Stimulated activated CD4-positive, alpha-beta T cell treated with anti-CD3 and anti-CD28 coated beads, Interleukin-12 subunit alpha, Interleukin-12 subunit beta, amount 100 ng/mL, for 48 hours (primary cell): ENCODE measurements around the gene INSIG2.

ENCODE experiments used
- DNase-seq, 3 donors: peaks; one replicate each; pipeline ENCODE4 v3.0.0-alpha.2; 2020; ENCODE audit warnings: low read depth in 2 of 3, low spot score in 1 of 3

Gene INSIG2

DNA sequence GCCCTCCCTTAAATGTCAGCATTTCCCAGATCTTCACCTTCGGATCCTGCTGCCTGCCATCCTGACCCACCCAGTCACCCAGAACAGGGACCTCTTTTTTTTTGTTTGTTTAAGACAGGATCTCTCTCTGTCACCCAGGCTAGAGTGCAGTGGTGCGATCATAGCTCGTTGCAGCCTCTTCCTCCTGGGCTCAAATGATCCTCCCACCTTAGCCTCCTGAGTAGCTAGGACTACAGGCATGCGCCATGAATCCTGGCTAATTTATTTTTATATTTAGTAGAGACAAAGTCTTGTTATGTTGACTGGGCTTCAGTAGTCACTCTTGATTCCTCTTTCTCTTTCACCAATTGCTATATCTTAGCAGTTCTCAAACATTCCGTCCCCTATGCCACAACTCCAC lies 39.0 kb downstream of the INSIG2 start:
- DNase-seq, result no peak

DNA sequence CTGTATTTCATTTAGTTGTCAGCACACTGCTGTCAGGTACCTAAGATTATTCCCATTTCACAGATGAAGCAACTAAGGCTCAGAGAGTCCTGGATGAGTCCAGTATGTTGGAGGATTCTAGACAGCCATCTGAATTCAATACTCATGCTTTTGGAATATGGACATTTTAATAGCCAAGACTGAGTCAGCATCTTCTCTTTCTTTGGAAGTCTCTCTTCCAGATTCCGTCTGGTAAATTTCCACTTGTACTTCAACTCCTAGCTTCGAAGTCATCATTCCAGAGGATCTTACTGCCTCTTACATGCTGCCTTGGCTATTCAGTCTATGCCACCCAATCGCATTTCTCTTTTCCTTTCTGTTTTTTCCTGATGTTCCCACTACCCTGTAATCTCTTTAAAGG lies 40.6 kb downstream of the INSIG2 start:
- DNase-seq, result no peak

DNA sequence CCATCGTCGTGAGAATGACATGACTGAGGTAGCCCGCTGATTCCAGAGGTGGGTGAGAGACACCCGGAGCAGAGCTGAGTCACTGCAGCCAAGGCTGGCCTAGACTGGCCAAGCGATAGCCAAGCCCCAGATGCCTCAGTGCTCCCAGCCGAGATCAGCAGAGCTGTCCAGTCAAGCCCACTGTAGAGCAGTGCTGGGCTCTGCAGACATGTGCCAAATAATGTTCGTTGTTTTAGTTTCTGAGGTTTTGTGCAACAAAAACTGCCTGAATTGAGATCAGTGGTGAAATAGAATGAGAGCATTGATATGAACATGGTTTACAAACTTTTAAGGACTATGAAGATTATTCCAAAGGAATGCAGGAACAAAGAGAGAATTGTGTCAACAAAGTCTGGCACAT lies 42.1 kb downstream of the INSIG2 start:
- no peak for DNase-seq

DNA sequence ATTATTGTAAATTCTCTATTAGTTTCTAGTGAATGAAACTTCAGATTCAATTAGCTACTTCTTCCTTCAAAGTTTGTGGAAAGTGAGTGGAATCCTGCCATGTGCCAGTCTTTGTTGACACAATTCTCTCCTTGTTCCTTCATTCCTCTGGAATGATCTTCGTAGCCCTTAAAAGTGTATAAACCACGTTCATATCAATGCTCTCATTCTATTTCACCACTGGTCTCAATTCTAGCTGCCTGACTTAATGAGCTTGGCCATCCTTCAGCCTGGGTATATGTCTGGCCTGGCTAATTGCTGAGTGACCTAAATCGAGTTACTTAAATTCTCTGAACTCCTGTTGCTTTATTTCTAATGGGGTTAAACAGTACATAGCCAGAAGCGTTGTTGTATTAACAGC lies 43.5 kb downstream of the INSIG2 start:
- no peak for DNase-seq

DNA sequence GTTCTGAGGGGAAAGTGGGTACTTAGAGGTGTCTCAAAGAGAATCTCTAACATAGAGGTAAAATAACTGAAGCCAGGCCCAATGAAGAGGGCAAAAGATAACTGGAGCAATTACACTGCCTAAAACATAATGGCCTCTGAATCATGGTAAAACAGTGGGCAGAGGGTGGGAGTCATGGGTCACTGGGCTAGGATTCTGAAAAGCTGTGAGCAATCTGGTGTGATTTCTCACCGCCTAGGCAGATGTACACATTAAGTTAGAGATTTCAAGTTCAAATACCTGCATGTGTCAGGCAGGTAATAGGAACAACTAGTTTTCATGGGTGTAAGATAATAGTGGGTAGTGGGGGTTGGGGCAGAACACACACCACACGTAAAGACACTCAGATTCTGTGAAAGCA lies 45.6 kb downstream of the INSIG2 start:
- DNase-seq, result no peak

DNA sequence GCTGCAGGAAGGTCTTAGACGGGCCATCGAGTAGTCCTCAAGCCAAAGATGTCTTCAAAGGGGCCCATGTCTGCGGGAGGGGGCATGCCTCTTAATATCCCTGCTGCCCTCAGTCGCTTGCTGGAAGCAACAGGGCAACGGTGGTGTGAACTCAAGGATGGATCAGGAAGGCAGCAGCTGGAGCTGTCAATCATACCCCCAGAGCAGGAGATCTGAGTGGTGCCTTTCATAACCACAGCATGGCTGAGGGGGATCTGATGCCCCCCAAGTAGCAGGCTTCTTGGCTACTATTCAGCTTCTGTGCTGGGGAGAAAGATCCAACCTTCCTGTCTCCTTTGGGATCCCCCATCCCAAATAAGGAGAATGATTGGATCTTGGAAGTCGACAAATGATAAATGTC lies 46.4 kb downstream of the INSIG2 start:
- DNase-seq, result no peak

DNA sequence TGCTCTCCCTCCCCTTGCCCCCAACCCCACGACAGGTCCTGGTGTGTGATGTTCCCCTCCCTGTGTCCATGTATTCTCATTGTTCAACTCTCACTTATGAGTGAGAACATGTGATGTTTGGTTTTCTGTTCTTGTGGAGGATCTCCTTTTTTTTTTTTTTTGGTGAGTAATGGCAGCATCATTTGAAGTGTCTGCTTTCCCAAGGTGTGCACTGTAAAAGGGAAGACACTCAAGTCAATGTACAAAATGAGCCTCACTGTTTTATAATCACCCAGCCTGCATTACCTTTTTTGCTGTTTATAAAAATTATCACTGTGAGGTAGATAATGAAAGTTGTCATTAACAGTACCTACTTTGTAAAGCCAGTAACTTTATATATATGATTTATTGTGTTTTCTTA lies 56.9 kb downstream of the INSIG2 start:
- DNase-seq, result no peak

DNA sequence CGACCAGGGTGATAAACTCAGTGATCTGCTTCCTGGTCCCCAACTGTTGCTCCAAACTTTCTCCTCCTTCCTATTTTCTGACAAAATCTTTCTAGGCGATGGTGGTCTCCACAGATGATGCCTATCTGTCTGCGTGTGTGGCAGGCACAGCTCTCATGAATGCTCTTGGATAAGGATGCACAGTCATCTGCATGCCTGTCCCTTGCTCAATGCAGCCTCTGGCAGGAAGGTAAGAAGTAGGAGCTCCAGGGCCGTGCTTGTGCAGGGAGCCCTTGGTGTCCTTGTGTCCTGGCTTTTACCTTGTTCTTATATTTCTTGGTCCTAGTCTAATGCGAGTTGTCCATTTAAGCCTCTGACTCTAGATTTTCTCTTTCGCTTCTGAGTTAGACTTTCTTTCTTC lies 57.5 kb downstream of the INSIG2 start:
- no peak for DNase-seq

DNA sequence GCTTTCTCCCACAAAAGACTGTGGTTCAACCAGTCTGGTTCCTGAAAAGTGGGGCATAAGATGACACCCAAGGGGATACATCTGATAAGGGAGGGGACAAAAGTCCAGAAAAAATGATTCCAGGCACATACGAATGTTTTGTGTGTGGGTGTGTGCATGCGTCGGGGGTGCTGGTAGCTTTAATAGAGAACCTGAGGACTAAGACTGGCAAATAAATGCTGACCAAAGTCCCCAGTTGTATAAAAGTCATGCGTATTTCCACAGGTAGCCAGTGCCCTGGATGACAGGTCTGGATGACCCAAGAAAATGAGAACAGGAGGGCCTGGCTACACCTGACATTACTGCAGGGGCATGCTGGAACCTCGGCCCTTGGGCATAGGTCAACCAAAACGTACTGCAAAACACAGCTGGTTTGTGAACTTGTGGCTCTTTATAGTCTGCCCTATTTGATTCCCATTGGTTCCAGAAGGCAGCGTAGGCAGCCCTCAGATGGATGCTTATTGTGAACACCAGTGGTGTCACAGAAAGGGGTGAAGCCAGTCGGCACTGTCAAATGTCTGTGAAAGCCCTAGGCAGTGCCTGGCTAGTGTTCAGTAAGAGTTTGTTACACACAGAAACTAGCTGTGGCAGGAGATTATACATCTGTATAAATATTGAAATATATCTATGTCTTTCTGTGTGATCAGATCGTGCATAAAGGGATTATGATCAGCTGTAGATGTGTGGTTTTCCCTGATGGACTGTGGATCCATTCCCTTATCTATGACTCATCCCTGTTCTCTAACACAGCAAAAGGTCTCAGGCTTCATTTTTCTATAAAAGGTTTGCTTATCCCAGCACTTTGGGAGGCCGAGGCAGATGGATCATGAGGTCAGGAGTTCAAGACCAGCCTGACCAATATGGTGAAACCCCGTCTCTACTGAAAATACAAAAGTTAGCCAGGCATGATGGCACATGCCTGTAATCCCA lies 58.3 kb downstream of the INSIG2 start:
- no peak for DNase-seq

DNA sequence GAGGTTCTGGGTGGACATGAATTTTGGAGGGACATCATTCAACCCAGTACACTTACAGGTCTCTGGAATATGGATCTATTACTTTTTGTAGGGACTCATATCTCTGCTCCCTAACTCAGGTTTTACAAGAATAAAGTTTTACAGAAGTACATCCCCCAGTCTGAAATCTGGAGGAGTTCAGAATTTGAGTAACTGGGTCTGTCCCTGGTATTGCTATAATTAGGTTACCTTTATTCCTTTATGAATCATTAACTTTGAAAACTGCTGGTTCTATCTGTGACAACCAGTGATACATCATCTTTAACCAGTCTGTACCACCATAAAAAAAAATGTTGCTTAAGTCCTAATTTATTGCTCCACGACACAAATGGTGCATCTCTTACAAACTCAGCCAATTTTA lies 59.9 kb downstream of the INSIG2 start:
- DNase-seq, result no peak

DNA sequence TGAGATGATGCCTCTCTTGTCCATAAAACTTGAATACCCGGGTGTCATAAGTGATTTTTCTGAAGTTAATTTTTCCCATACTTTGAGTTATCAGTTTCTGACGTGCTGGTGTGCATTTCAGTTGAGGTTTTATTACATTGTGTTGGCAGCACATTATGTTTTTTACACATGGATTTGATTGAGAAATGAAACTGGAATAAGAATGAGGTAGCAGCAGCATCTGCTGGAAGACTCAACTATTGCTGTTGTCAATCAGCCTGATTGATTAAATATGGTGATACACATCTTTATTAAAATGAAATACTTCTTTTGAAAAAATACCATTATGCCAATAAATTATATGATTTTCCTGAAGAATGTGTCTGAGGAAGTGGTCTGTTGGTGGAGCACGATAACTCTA lies 60.5 kb downstream of the INSIG2 start:
- no peak for DNase-seq

DNA sequence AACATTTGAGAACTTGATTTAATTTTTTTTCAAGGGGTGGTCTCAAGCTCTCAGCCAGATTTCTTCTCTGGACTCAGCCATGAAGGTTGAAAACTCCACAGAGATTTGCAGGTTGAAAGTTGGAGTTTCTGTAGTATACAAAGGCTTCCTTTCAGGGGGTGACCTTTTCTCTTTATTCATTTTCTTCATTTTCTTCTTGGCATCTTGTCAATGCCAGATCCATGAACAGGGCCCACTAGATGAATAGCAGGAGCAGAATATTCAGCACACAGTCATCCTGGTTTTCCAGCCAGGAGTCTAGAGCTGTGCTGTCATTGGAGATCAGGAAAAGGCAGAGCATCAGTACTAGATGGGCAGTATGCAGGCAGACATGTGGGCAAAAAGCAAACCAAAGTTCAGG lies 62.0 kb downstream of the INSIG2 start:
- no peak for DNase-seq

DNA sequence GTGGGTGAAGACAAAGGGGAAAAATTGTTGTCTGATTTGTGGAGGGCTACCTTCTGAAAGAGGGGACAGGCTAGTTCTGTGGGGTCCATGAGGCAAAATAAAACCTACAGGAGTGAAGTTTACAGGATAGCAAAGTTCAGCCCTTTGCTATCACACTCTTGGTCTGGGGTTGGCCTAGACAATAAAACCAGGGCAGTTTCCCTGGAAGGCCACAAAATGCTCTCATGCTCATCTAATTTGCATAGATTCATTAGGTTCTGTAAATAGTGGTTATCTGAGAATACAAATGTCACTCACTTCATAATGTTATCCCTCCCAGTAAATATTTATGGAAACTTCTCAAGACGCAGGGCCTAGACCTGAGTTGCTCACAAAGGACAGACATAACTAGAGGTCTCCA lies 63.6 kb downstream of the INSIG2 start:
- no peak for DNase-seq

DNA sequence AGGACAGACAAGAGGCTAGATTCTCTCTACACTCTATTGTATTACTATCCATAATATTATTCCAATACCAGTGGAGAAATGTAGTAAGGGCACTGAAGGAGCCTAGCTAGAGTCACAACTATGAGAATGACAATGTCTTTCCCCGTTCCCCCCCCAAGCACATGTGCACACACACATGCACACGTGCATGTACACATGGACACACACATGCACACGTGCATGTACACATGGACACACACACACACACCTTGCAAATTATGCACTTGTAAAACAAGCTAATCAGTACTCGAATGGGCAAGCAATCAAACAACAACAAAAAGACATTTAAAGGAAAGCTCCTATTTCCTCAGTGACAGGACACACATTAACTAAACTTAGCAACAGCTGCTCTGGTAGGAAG lies 65.2 kb downstream of the INSIG2 start:
- no peak for DNase-seq

DNA sequence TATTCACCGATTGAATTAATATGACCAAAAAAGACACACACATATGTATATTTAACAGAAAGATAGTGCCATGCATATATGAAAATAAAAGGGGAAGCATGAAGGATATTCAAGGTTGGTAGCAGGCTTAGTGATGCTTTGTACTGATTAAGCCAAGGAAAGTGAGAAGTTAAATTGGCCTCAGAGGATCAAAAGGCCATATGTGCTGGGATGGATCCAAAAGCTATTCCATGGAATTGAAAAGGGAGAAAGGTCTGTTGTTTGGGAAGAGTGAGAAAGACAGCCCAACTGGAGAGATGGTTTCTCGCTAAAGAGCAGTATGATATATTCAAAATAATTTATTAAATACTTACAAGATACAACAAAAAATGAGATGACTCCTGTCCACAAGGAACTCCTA lies 65.9 kb downstream of the INSIG2 start:
- DNase-seq, result no peak
